Measurements from ENCODE around the gene SORT1.
A peak's percentile ranks its signal among the peaks of the same experiment; 100 is the strongest.
"Not testable (repeated sequence)": the region's sequence is repeated elsewhere in the genome, so short reads cannot be mapped to it uniquely, and the experiment has no call there.

SORT1 gene

GRCh38 chr1:109338091-109338490 is 59.6 kb downstream of the SORT1 start:
- no peak for DNase-seq

GRCh38 chr1:109335091-109335490 is 62.6 kb downstream of the SORT1 start:
- DNase-seq = no peak

GRCh38 chr1:109331113-109331512 is 66.6 kb downstream of the SORT1 start:
- no peak for DNase-seq

- no peak for DNase-seq
Observed at GRCh38 chr1:109327285-109327684, 70.4 kb downstream of the SORT1 start.

GRCh38 chr1:109322974-109323373 is 74.7 kb downstream of the SORT1 start:
- DNase-seq = no peak

- DNase-seq = no peak
Observed at GRCh38 chr1:109319114-109319513, 78.6 kb downstream of the SORT1 start.

- no peak for DNase-seq
Observed at GRCh38 chr1:109316506-109316905, 81.2 kb downstream of the SORT1 start.

- DNase-seq = no peak
Observed at GRCh38 chr1:109315288-109315687, 82.4 kb downstream of the SORT1 start.

- no peak for DNase-seq
Observed at GRCh38 chr1:109314795-109315194, 82.9 kb downstream of the SORT1 start.

- DNase-seq = peak; percentile 60
Observed at GRCh38 chr1:109312978-109313775, 84.5 kb downstream of the SORT1 start.

- peak; percentile 64 for DNase-seq
Observed at GRCh38 chr1:109312246-109312645, 85.5 kb downstream of the SORT1 start.

- no peak for DNase-seq
Observed at GRCh38 chr1:109309347-109309746, 88.4 kb downstream of the SORT1 start.

GRCh38 chr1:109307274-109308021 is 90.3 kb downstream of the SORT1 start:
- DNase-seq = peak; percentile 69

GRCh38 chr1:109306832-109307273 is 90.9 kb downstream of the SORT1 start, which contains the start of gene MYBPHL:
Gene MYBPHL (minus strand): TSS chr1:109307011. CDS start chr1:109306991, 20 bp downstream.
- DNase-seq = no peak

- DNase-seq = not testable (repeated sequence)
Observed at GRCh38 chr1:109305991-109306390, 91.7 kb downstream of the SORT1 start.

GRCh38 chr1:109304226-109304920 is 93.3 kb downstream of the SORT1 start:
- no peak for DNase-seq

GRCh38 chr1:109301874-109302273 is 95.8 kb downstream of the SORT1 start:
- no peak for DNase-seq

GRCh38 chr1:109300650-109301151 is 97.0 kb downstream of the SORT1 start:
- no peak for DNase-seq

- no peak for DNase-seq
Observed at GRCh38 chr1:109299558-109300343, 98.0 kb downstream of the SORT1 start.

- DNase-seq = no peak
Observed at GRCh38 chr1:109298666-109299557, 98.8 kb downstream of the SORT1 start.

- no peak for DNase-seq
Observed at GRCh38 chr1:109296782-109297181, 100.9 kb downstream of the SORT1 start.
